Retina (tissue), 1 donor: ENCODE measurements around the gene BIN1.
A peak's percentile ranks its signal among the peaks of the same experiment; 100 is the strongest.

Experiments used
- DNase-seq: peaks from one replicate; pipeline ENCODE4 v3.0.0-alpha.2; 2016

Gene BIN1

DNA sequence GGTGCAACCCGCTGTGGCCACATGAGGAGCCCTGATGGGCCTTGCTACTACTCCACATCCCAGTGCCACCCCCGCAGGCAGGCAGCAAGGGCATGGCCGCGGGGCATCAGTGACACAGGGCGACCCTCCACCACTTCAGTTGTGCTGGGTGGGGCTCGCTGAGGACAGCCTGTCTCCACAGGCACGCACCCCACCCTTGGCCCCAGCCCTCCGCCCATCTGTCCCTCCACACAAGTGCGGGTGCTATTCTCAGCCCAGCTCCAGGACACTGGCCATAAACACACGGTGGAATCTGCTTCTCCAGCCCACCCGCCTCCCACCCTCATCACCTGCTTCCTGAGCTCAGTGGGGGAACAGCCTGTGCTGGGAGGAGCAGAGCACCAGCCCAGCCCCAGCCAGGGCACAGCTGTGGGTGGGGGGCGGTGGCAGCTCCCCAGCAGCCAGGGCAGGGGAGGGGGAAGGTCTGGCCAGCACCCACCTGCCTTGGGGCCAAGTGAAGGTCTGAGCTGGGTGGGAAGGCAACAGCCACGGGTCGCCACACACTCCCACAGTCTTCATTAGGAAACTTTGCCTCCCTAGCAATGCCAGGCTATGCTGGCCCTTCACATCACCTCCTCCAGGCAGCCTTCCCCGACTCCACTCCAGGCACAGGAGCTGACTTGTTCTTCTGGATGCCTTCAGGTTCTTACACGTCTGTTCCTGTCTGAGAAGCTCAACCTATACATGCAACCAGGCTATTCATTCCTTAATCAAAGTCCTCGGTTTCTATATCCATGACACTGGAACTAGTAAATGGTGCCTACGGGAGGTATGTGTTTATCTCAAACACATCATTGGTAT, 16.5 kb downstream of the BIN1 start:
- DNase-seq: no peak

DNA sequence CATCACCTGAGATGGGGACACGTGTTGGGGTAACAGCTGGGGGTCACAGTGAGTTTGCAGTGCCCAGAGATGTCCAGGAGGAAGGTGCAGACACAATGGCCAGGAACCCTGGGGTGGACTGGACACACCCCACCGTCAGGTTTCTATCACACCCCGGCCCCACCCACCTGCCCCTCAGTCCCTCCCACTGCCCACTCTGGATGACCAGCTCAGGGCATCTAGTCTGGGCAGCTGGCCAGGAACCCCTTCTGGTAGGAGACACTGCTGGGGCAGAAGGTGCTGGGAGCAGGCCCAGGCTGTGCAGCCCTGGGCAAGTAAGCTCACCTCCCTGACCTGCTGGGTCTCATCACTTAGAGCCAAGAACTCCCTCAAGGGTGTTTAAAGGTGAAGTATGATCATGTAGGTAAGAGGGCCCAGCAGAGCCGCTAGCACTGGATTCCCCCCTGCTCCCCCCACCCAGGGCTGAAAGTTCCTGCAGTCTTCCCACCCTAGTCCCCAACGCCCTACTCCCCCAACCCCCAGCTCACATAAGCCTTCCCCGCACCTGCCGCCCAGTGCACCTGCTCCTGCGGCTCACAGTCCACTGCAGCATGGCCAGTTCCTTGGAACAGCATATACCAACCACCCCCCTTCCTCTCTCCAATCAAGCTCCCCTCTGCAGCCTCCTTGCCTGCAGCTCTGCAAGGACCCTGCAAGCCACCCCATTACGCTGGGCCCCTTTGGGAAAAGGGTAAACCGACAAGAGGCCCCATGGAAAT, 17.3 kb downstream of the BIN1 start:
- no peak for DNase-seq

DNA sequence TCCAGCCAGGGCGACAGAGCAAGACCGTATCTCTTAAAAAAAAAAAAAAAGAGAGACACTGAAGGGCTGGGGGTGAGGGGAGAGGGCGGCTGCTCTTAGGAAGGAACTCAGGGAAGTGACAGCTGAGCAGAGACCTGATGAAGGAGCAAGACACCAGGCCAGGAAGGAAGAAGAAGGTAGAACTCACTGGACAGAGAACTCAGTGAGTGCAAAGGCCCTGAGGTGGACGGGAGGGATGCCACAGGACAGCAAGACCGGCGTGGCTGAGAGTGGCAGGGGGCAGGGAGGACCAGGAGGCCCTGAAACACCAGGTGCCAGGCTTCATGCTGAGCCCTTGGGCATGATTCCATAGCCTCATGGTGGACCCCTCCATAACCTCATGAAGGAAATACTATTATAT, 18.2 kb downstream of the BIN1 start:
- no peak for DNase-seq

DNA sequence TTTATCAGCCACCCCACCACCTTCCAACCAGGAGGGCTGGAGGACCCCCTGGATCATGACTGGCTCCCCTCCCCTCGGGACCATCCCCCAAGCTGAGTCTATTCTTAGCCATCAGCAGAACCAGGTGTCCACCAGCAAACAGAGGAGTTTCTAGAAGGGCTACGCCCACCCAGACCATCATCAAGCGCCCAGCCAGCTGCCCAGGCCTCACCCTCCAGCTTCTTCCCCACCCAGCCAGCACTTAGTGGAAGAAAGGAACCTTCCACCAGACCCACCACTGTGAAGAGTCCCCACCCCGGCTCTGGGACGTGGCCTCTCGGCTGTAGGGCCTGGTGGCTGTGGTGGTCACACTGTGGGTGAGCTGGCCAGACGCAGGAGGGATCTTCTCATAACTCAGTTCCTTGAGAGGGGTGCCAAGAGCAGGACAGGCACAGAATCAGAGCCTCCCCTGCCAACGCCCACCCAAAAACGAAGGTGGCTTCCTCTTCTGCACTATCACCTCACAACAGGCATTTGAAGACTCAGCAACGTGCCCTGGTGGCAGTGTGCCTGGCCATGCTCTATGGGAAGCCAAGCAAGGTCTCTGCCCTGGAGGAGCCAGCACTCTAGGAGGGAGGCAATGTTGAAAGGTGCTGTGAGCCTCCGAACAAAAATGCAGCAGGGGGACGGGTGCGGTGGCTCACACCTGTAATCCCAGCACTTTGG, 19.0 kb downstream of the BIN1 start:
- DNase-seq: no peak

DNA sequence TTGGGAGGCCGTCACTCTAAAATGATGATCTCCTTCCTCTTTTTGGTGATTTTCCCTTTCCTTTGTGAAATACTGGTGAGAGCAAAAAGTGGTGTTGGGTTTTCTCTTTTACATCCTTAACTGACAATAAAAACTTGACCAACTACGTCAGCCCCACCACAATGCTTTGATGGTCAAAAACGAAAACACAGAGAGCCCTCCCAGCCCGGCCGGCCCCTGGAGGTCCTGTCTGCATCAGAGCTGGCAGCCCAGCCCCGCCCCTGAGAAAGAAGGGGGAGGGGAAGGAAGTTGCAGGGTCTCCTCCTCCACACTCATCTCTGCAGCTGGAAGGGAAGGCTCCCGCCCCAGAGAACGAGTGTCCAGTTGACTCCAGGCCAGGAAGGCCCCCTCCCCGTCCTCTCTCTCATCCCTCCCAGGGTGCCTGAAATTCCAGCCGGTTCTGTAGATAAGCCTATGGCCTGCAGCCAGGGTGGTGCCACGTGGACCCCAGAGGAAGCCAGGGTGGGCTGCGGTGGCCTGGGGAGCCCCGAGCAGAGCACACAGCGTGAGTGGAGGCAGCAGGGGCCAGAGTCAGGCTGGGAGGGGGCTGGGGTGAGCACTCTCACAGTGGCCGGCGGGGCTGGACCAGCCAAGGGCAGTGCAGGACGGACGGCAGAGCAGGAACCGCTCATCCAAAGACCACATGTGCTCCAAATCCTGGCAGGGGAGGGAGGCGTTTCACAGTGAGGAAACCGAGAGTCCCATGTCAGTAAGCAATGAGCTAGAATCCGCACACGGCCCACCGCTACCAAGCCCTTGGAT, 19.8 kb downstream of the BIN1 start:
- DNase-seq: peak; percentile 65

DNA sequence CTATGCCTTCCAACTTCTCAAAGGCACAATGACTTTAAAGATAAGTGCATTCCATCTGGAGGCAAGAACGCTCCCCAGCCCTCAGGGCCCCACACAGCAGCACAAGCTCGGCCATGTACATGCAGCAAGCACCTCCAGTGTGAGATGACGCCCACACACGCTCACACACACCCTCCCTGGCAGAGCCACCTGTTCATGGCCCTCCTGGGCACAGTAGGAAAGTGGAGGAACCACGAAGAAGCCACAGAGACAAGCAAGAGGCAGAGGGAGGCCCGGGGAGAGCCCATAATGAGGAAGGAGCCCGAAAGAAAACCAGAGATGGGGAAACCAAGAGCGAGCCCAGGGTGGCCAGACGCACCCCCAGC, 21.7 kb downstream of the BIN1 start:
- no peak for DNase-seq

DNA sequence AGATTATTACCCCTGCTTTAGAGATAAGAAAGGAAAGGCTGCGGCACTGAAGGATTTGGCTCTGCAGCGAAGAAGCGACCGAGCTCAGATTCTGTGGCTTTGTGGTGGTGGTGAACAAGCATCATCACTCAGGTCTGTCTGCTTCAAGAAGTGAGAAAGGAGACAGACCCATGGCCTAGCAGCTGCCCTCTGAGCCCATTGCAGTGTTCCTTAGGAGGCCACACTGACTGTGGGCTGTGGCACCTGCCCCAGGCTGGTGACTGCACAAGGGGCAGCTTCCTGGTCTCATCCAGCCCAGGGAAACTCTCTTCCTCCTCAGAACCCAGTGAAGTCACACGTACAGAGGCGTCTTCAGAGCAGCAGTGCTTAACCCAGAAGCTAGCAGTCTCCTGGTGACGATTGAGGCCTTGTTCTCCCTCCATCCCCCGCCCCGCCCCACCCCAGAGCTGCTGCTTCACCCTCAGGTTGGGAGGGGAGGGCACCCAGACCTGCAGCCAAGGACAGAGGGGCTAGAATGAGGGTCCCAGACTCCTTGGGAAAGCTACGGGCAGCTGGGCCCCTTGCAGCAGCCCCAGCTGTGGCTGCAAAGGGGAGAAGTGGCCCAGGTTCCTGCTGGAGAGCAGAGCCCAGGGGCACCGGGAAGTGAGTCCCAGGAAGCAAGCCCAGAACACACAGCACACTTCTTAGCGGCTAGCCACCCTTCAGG, 22.2 kb downstream of the BIN1 start:
- no peak for DNase-seq

DNA sequence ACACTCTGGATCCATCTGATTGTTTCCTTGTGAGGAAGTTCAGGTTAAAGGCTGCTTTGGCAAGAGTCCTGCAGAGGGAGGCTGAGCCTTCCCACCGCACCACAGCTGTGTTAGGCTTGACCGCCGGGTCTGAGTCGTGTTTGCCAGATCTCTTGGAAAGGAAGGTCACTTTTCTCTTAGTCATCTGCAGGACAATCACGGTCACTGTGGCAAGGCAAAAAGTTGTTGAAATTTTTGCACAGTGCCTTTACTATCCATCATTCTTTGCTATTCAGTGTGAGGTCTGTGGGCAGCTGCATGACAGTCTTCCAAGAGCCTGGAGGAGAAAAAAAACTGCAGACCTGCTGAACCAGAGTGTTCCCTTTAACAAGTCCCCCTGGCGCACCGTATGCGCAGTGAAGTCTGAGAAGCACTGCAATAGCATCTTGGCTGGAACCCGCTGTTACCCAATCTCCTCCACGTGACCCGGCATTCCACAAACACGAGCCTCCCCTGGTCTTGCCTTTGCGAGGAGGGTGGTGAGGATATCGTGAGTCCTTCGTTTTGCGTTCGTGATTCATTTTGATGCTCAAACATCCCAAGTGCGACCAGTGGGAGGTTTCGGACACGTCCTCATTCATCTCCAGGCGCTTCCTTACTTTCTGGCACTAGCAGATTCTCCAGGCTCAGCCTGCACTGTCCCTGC, 23.0 kb downstream of the BIN1 start:
- no peak for DNase-seq

DNA sequence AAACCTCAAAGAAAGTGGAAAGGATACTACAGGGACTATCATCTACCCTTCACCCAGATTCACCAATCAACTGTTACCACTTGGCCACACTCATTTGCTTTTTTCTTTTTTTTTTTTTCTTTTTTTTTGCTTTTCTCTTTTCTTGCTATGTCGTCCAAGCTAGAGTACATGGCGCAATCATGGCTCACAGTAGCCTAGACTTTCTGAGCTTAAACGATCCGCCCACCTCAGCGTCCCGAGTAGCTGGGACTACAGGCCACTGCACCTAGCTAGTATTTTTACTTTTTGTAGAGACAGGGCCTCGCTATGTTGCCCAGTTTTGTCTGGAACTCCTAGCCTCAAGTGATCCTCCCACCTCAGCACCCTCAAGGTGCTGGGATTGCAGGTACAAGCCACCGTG, 24.0 kb downstream of the BIN1 start:
- no peak for DNase-seq

DNA sequence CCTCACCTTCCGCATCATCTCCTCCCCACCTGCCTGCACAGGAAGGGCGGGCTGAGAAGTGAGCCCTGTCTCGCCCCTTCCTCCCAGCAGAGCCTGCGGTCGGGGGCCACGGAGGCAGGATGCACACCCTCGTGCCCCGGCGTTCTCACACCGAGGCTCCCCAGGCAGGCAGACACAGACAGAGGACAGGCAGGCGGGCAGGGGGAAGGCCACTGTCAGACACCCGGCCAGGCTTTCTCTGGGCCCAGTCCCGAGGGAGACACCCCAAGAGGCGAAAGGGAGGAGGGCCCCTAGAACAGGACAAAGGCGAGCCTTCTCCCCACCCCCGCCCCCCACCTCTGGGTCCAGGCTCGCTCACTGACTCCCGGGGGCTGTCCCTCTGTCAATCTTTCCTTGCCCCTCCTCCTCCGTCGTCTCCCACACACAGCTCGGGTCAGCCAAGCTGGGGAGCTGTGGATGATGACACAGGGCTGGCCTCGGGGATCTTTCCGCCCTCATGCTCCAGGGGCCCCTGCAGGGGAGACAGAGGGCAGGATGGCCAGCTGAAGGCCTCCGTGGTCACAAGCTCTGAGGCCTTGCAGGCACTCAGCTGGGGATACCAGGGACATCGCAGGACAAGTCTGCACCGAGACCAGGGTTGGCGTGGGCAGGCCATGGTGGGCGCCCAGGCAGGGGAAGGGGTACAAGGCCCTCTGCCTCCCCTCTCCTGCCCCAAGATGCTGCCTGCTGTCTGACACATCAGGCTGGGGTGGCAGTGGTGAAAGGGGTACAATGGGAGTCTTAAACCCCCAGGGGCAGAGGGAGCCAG, 24.9 kb downstream of the BIN1 start:
- DNase-seq: peak; percentile 60

DNA sequence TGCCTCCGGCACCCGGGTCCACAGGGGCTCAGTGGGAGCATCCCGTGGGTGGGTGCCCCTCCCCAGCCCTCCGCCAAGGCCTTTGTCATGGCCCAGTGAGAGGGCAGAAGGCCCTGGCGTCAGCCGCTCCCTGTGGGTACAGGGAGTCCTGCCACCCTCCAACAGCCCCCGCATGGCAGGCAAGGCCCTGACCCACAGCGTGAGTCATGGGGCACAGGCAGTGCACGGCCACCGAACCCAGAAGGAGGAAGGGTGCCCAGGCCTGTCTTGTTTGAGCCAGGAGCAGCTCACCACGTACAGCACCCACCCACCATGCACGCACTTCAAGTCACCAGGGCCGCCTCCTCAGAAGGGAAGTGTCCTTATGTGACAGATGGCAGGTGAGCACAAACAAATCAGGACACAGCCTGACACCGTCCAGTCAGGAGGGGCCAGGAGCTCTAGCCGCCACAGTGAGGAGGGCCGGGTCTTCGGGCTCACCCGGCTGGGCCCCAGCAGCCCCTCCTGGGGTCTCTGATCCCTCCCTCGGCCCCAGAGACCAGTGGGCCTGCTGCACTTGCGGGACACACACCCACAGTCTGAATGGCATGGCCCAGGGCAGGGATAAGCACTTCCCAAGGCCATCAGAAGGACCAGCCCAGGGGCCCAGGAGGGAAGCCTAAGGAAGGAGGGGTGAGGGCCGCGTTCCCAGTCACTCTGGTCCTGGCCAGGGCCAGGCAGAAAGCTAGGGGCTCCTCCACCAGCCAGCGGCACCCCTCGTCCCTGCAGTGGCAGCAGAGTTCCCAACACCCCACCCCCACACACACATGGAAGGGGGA, 25.8 kb downstream of the BIN1 start:
- DNase-seq: no peak

DNA sequence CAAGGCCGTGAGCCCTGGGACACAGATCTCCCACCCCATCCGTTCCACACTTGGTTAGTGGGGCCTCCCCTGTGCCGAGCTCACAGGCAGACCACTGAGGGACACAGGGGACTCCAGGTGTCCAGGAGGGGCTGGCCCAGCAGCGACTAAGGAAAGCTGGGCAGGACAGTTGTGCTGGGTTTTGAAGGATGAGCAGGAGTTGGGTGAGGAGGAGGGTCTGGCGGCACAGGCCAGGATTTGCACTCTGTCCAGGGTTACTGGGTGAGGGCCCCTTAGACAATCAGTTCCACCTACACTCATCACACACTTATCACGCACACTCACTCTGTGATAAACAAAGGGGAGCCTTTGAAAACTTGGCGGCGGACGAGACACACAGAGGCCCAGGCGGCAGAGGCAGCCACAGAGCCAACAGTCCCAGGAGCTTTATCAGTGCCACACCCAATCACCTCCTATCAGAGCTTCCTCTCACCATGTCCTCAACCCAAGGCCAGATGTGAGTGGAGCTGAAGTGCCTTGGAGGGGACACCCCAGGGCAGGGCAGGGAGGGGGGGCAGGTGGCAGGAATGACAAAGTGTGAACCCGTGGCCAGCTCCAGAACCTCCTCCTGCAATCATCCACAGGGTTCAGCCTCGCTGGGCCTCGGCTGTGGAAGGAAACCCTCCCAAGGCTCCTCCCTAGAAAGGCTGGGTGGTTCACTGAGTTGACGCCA, 26.6 kb downstream of the BIN1 start:
- no peak for DNase-seq

DNA sequence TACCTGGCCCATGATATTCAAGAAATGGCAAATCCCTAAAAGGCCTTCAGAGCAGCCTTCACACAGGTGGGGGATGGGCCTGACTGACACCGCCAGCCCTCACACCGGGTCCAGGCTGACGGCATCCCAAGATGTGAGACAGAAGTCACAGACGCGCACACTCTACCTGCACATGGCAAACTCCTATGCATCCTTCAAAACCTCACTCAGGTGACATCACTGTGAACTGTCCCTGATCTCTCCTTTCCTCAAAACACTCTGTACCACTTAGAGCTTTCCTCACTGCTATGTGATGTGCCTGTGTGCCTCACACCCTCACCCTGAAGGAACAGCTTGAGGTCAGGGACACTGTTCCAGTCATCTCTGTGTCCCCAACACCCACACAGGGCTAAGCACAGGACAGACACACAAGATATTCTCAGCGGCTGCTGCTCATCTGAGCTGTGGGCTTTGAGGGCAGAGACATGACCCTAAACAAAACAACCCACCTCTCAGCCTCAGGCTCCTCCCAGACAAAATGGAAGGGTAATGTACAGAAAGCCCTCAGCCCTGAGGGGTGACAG, 27.5 kb downstream of the BIN1 start:
- DNase-seq: no peak

DNA sequence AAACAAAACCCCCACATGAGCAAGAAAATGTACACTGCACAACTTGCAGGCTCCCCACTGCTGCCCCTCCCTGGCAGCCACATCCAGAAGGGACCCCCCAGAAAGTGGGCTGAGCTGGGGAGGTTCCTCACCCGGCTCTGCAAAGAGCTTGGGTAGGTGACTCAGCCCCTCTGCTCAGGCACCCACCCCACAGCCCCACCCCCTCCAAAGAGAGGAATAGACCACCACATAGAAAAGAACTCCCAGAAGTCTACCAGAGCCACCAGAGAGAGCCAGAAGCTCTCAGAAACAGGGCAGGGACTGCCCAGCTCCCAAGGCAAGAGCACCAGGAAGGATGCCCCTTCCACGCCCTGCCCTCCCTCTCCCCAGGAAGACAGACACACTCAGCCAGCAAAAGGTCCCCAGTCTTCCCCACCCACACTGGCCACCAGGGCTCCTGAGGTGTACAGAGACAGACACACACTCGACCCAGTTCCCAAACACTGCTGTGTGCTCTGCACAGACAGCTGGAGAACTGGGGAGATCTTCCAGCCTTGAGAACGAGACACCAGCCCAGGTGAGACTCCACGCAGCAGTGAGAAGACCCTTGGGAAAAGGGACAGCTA, 28.2 kb downstream of the BIN1 start:
- DNase-seq: no peak

DNA sequence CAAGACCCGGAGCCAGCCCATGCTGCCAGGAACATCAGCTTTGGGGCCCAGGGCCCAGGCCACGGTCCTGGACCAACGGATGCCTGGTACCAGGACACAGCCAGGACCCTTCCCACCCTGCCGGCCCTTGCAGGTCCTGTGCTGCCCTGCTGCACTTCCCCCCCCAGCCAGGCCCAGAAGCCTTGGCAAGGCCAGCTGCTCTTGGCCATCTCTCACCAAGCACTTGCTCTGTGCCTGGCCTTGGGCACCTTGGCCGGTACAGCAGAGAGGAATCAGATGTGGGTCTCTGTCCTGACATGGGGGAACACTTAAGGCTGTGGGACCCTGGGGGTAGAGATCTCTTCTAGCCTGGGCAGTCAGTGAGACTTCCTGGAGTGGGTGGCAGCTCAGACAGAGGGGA, 28.9 kb downstream of the BIN1 start:
- DNase-seq: no peak

DNA sequence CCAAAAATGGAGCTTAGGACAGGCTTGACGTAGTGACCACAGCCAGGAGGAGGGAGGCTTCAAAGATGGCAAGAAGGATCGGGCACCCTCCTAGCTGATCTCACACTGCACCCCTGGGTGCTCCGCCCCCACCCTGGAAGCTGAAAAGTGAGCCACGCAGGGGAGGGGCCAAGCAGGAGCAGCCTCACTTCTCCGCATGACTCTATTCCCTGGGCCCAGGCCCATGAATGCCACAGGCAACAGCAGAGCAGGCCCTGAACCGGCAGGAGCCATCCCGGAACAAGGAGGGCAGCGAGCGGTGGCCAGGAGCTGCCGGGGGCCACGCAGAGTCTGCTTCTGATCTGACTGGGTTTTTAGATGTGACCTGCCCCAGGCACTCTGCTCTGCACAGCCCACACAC, 30.0 kb downstream of the BIN1 start:
- no peak for DNase-seq

DNA sequence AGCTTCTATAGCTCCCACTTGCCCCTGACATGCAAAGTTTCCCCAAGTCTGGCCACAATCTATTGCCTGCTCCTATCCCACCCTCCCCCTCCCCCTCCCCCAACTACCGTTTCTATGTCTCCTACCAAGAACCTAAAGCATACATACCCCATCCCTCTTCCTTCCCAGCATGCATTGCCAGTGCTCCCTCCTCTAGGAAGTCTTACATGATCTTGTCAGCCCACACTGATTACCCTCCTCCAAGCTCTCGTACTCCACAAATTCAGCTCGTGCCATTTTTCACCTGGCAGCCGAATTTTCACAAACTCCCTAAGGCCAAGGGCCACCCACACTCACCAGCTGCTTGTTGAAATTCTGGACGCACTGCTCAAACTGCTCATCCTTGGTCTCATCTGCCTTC, 30.7 kb downstream of the BIN1 start:
- no peak for DNase-seq

DNA sequence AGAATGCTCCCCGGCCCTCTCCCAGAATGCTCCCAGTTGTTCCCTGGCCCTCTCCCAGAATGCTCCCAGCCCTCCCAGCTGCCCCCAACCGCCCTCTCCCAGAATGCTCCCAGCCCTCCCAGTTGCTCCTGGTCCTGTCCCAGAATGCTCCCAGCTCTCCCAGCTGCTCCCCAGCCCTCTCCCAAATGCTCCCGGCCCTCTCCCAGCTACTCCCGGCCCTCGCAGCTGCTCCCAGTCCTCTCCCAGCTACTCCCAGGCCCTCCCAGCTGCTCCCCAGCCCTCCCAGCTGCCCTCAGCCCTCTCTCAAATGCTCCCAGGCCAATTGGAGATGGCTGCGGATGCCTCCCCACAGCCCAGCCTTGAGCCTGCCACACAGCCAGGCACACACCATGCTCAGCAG, 31.1 kb downstream of the BIN1 start:
- DNase-seq: no peak
